GM10248 (cell line): ENCODE measurements around the gene PSMC6.
A peak's percentile ranks its signal among the peaks of the same experiment; 100 is the strongest.

Experiments
- CTCF ChIA-PET: fragments of 300-600 bp; sonication (Branson Sonifier 250); formaldehyde crosslinking; extraction: SDS; loops from one replicate; lab custom pipeline; 2021; ENCODE audit warnings: antibody characterized with exemption; lab: Yijun Ruan, JAX
- POLR2A ChIA-PET: fragments of 350-650 bp; sonication (Branson Sonifier 250); formaldehyde crosslinking; extraction: SDS; loops from one replicate; lab custom pipeline; 2020; ENCODE audit warnings: antibody characterized with exemption; lab: Yijun Ruan, JAX
- DNase-seq: peaks from one replicate; pipeline ENCODE4 v3.0.0; 2012; ENCODE audit errors: extremely low spot score
- TF ChIP-seq, protein P1 (sequence below): IDR thresholded peaks from 2 replicates; pipeline ENCODE4 v1.5.1; 2012; ENCODE audit warnings: mild to moderate bottlenecking, low read depth; ENCODE audit errors: extremely low read depth, missing control alignments, control extremely low read depth

Gene PSMC6

DNA sequence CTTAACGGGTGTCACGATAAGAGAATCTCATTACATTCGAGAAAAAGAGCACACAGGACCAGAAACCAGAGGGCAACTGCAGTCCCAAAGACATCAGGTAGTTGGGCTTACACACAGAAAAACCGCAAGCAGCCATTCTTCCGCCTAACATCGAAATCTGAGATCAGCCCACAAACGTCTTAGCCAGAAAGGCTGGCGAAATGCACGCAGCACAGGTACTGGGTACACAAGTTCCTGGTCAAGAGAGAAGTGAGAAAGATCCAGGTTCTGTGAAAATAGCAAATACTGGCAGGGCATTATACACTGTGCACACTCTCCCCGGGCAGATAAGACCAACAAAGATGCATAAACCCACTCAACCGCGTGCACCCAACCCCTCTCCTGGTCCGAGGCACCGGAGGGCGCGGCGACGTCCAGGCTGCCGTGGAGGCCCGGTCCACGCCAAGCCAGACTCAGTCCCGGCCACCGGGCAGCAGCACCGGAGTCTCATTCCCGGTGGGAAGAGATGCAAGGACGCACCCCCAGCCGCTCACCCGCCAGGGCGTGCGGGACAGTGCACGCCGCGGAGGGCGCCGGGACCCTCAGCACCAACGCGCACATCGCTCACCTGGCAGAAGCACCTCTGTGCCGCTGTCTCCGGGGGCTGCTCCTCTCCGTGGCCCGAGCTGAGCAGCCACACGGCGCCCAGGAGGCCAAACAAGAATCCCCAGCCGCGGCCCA lies 12.1 kb upstream of the PSMC6 start:
- DNase-seq = peak; percentile 43
- ChIA-PET POLR2A (no interaction called here), CTCF (interaction anchor here (0.9 to 1.0 kb wide), 2 partner anchors 9 to 24 kb away, joined by 3 to 4 read pairs; no protein-coding TSS in a partner anchor)
- TF ChIP-seq, protein P1, sequence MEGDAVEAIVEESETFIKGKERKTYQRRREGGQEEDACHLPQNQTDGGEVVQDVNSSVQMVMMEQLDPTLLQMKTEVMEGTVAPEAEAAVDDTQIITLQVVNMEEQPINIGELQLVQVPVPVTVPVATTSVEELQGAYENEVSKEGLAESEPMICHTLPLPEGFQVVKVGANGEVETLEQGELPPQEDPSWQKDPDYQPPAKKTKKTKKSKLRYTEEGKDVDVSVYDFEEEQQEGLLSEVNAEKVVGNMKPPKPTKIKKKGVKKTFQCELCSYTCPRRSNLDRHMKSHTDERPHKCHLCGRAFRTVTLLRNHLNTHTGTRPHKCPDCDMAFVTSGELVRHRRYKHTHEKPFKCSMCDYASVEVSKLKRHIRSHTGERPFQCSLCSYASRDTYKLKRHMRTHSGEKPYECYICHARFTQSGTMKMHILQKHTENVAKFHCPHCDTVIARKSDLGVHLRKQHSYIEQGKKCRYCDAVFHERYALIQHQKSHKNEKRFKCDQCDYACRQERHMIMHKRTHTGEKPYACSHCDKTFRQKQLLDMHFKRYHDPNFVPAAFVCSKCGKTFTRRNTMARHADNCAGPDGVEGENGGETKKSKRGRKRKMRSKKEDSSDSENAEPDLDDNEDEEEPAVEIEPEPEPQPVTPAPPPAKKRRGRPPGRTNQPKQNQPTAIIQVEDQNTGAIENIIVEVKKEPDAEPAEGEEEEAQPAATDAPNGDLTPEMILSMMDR = no peak

DNA sequence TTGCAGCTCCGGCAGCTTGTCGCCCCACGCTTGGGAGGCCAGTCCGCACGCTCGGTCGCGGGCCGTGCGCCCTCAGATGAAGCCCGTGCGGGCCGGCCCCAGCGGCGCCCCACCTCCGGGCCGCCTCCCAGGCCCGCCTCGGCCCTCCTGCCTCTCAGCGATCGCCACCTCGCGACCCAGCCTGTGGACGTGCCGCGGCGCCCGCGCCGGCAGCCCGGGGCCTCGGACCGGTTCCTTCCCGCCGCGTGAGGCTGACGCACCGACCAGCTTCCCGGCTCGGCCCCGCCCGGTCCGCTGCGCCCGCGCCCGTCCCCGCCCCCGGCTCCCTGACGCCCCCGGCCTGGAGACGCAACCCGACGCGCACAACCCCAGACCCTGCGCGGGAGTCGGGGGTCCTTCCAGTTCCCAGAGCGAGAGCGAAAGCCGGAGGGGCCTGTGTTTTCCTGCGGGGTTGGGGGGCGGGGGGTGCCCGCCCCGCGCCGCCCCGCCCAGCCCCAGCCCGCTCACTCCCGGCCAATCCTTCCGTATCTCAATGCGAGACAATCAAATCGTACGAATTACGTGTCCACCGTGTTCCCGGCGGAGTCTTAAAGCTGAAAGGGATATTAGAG lies 11.4 kb upstream of the PSMC6 start, which contains the start of gene ERO1A:
TSS of gene ERO1A (minus strand) at position 78 of the 611 bp plus-strand sequence. CDS start at position 1, 77 bp downstream.
- CTCF ChIA-PET = interaction anchor here (0.9 to 1.0 kb wide), 2 partner anchors 9 to 24 kb away, joined by 3 to 4 read pairs; no protein-coding TSS in a partner anchor
- POLR2A ChIA-PET = interaction anchor here (0.5 kb wide), 1 partner anchor 37 kb away, joined by 4 read pairs; no protein-coding TSS in a partner anchor
- TF ChIP-seq, protein P1 = peak; percentile 26
- peak; percentile 80 for DNase-seq

DNA sequence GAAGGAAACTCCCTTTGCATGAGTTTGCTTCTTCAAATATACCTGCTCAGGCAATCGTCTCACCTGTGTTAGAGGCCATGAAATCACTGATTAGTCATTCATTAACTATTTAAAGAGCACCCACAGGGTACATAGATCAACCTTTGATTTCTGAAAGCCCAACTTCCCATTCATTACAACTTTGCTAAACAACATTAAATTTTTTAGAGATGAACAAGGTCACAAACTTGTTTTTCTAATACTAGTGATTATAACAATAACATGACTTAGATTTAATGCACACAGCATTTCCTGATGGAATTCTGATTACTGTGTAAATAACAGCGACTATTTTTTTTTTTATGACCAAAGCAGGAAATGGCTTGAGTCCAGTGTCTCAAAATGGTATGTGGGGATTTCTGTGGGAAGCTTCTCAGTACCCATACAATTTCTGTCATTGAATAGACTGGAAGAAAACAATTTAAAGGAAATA lies 6.3 kb upstream of the PSMC6 start:
- no peak for DNase-seq
- TF ChIP-seq, protein P1 = no peak
- ChIA-PET CTCF (no interaction called here), POLR2A (no interaction called here)

DNA sequence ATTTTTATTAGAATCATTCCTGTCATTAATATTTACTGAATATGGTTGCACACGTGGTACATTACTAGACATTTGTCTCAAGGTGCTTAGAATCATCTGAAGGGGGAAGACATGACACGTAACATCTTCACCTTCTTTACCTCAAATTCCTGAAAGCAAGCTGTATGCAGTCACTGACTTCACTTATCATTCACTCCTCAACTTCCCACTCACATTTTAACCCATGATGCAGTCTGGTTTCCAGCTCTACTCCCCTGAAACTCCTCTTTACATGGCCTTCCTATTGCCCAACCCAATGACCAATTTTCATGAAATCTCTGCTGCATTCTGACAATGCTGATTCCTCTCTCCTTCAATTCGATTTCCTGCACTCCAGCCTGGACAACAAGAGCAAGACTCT lies 5.8 kb upstream of the PSMC6 start:
- DNase-seq = no peak
- ChIA-PET CTCF (interaction anchor here (1.8 kb wide), 1 partner anchor 10 kb away, joined by 4 read pairs; no protein-coding TSS in a partner anchor), POLR2A (no interaction called here)
- TF ChIP-seq, protein P1 = no peak

DNA sequence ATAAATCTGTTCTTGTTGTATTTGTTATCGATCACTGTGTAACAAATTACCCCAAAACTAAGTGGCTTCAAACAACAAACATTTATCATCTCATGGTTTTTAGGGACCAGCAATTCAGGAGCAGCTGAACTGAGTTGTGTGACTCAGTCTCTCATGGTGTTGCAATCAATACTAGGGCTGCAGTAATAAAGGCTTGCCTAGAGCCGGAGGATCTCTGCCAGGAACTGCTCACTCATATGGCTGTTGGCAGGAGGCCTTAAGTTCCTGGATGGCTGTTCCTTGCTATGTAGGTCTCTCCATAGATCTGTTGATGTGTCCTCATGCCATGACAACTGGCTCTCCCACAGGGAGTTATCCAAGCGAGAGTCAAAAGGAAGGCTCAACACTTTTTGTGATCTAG lies 3.8 kb upstream of the PSMC6 start:
- CTCF ChIA-PET = no interaction called here
- TF ChIP-seq, protein P1 = no peak
- no peak for DNase-seq
- POLR2A ChIA-PET = no interaction called here

DNA sequence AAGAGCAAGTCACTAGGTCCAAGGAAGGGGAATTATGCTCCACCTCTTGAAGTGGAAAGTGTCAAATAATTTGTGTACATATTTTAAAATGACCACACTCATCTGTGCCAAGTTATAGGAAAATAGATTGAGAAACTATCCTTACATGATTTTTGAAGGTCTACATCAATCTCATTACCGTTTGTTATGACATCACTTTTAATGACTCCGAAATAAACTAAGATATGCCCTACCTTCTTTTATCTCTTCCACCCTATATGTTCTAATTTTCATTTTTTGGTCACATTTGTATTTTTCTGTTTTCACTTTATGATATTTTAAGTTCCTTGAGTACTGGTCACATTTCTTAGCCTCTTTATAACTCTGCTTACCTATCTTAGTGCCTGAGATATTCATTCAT lies 3.3 kb upstream of the PSMC6 start:
- no peak for DNase-seq
- ChIA-PET CTCF (interaction anchor here (1.4 to 1.6 kb wide), 2 partner anchors 8 to 149 kb away, joined by 3 to 4 read pairs; partner anchors contain the start of gene ERO1A), POLR2A (no interaction called here)
- TF ChIP-seq, protein P1 = no peak
